Nucleus accumbens (tissue), 56 donors: Measurements from ENCODE around the gene EOLA1.
"Not testable (repeated sequence)": the region's sequence is repeated elsewhere in the genome, so short reads cannot be mapped to it uniquely, and the experiment has no call there.

Experiments used
- DNase-seq, 56 donors: peaks; one replicate each; lab custom pipeline; 2025; lab: John Stamatoyannopoulos, UW

Gene EOLA1

GRCh38 chrX:149512225-149512885 is 28.5 kb upstream of the EOLA1 start:
- peak in 38 of 56 donors; percentile 0 to 62 (median 24) for DNase-seq

GRCh38 chrX:149513825-149514428 is 26.9 kb upstream of the EOLA1 start:
- no peak for DNase-seq

- no peak for DNase-seq
Observed at GRCh38 chrX:149515954-149516602, 24.7 kb upstream of the EOLA1 start.

- DNase-seq = no peak
Observed at GRCh38 chrX:149516604-149517003, 24.2 kb upstream of the EOLA1 start.

- no peak for DNase-seq
Observed at GRCh38 chrX:149517308-149517707, 23.5 kb upstream of the EOLA1 start.

GRCh38 chrX:149518236-149518635 is 22.6 kb upstream of the EOLA1 start:
- no peak for DNase-seq

- not testable (repeated sequence) for DNase-seq
Observed at GRCh38 chrX:149520636-149521277, 20.1 kb upstream of the EOLA1 start.

GRCh38 chrX:149521438-149521837 is 19.4 kb upstream of the EOLA1 start:
- DNase-seq = no peak

GRCh38 chrX:149522916-149523315 is 17.9 kb upstream of the EOLA1 start:
- DNase-seq = no peak

- peak in 26 of 56 donors; percentile 0 to 57 (median 20) for DNase-seq
Observed at GRCh38 chrX:149525389-149525788, 15.4 kb upstream of the EOLA1 start.

GRCh38 chrX:149525903-149526302 is 14.9 kb upstream of the EOLA1 start:
- peak in 1 of 56 donors; percentile 21 for DNase-seq

- not testable (repeated sequence) for DNase-seq
Observed at GRCh38 chrX:149526318-149527033, 14.3 kb upstream of the EOLA1 start.

- peak in 1 of 56 donors; percentile 16 for DNase-seq
Observed at GRCh38 chrX:149527705-149528104, 13.1 kb upstream of the EOLA1 start.

- no peak for DNase-seq
Observed at GRCh38 chrX:149528381-149528780, 12.4 kb upstream of the EOLA1 start.

GRCh38 chrX:149531599-149531998 is 9.2 kb upstream of the EOLA1 start:
- peak in 2 of 56 donors; percentile 6 to 12 for DNase-seq

- DNase-seq = not testable (repeated sequence)
Observed at GRCh38 chrX:149532868-149533267, 7.9 kb upstream of the EOLA1 start.

- not testable (repeated sequence) for DNase-seq
Observed at GRCh38 chrX:149533999-149534398, 6.8 kb upstream of the EOLA1 start.

- not testable (repeated sequence) for DNase-seq
Observed at GRCh38 chrX:149534926-149535602, 5.7 kb upstream of the EOLA1 start.

GRCh38 chrX:149537474-149537873 is 3.3 kb upstream of the EOLA1 start:
- not testable (repeated sequence) for DNase-seq
